Thyroid gland (tissue), 4 donors: ENCODE results near the gene MAST4.

Experiments used
- POLR2A ChIP-seq, 2 donors: fragments of 450-650 bp; IDR thresholded peaks; one replicate each; pipeline ENCODE4 v1.6.1; 2017; ENCODE audit warnings: antibody characterized with exemption in 2 of 2, mild to moderate bottlenecking in 2 of 2, moderate library complexity in 1 of 2
- TF ChIP-seq, protein P1 (sequence below), 6 experiments: fragments of 200-600 bp in 3 of 6; fragments of 450-650 bp in 3 of 6; sonication (generic) in 3 of 6; IDR thresholded peaks; one replicate each; pipeline ENCODE4 v1.5.1; 2016 to 2019; ENCODE audit warnings: antibody characterized with exemption in 6 of 6, mild to moderate bottlenecking in 2 of 6, inconsistent platforms in 1 of 6, moderate library complexity in 1 of 6

GRCh38 chr5:66904189-66904588 is 308.0 kb downstream of the MAST4 start:
- TF ChIP-seq, protein P1, sequence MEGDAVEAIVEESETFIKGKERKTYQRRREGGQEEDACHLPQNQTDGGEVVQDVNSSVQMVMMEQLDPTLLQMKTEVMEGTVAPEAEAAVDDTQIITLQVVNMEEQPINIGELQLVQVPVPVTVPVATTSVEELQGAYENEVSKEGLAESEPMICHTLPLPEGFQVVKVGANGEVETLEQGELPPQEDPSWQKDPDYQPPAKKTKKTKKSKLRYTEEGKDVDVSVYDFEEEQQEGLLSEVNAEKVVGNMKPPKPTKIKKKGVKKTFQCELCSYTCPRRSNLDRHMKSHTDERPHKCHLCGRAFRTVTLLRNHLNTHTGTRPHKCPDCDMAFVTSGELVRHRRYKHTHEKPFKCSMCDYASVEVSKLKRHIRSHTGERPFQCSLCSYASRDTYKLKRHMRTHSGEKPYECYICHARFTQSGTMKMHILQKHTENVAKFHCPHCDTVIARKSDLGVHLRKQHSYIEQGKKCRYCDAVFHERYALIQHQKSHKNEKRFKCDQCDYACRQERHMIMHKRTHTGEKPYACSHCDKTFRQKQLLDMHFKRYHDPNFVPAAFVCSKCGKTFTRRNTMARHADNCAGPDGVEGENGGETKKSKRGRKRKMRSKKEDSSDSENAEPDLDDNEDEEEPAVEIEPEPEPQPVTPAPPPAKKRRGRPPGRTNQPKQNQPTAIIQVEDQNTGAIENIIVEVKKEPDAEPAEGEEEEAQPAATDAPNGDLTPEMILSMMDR (IDR thresholded peaks at IDR 0.05) = no peak
- TF ChIP-seq POLR2A (IDR thresholded peaks at IDR 0.05) = no peak
